Fibroblast of villous mesenchyme (primary cell): Measurements from ENCODE around the gene COCH. TPM values are rescaled to one million over a fixed set of nuclear protein-coding genes. Genes with fewer than 3 reads are reported as not detected.

ENCODE experiments used
- total RNA-seq: library from RNA; depleted of rRNA; stranded (reverse); fragments of >200 nt; gene quantifications from 2 replicates; pipeline ENCODE4 v1.2.3, GENCODE V29; 2012

Gene COCH
- total RNA-seq, 1 donor: under 0.01 TPM

Other genes starting within 250 kb of the COCH start
- gene AP4S1, start 151.1 kb downstream of the COCH start, total RNA-seq: 5.6 and 6.1 TPM in 2 replicates
- gene STRN3, start 151.8 kb downstream of the COCH start, total RNA-seq: 53.5 and 83.3 TPM in 2 replicates